Measurements from ENCODE around the gene ATP5ME. TPM values are rescaled to one million over a fixed set of nuclear protein-coding genes. Genes with fewer than 3 reads are reported as not detected.
"Not testable (repeated sequence)": the region's sequence is repeated elsewhere in the genome, so short reads cannot be mapped to it uniquely, and the experiment has no call there.

The ATP5ME gene
- total RNA-seq, 1 donor from 2014 or later: 203 TPM

DNA sequence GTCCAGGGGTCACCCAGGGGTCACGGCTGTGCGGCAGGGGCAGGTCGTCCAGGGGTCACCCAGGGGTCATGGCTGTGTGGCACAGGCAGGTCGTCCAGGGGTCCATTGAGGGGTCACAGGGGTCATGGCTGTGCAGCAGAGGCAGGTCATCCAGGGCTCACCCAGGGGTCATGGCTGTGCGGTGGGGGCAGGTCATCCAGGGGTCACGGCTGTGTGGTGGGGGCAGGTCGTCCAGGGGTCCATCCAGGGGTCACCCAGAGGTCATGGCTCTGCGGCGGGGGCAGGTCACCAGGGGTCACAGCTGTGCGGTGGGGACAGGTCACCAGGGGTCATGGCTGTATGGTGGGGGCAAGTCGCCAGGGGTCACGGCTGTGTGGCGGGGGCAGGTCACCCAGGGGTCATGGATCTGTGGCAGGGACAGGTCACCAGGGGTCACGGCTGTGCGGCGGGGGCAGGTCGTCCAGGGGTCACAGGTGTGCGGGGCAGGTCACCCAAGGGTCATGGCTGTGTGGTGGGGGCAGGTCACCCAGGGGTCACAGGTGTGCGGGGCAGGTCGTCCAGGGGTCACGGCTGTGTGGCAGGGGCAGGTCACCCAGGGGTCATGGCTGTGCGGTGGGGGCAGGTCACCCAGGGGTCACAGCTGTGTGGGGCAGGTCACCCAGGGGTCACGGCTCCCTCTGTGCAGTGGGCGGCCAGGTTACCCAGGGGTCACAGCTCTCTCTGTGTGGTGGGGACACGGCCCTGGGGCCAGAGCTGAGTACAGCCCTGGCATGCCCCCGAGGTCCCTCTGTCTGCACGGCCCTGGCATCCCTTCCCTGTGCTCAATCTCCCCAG lies 16.0 kb downstream of the ATP5ME start:
- ATAC-seq: no peak

GRCh38 chr4:657338-657833 lies 16.7 kb downstream of the ATP5ME start:
- DNase-seq (ENCODE audit: low spot score): no peak
- ATAC-seq: no peak

More for the DNA sequence above, 16.0 kb downstream of the ATP5ME start:
- no peak for DNase-seq (ENCODE audit: low spot score)

DNA sequence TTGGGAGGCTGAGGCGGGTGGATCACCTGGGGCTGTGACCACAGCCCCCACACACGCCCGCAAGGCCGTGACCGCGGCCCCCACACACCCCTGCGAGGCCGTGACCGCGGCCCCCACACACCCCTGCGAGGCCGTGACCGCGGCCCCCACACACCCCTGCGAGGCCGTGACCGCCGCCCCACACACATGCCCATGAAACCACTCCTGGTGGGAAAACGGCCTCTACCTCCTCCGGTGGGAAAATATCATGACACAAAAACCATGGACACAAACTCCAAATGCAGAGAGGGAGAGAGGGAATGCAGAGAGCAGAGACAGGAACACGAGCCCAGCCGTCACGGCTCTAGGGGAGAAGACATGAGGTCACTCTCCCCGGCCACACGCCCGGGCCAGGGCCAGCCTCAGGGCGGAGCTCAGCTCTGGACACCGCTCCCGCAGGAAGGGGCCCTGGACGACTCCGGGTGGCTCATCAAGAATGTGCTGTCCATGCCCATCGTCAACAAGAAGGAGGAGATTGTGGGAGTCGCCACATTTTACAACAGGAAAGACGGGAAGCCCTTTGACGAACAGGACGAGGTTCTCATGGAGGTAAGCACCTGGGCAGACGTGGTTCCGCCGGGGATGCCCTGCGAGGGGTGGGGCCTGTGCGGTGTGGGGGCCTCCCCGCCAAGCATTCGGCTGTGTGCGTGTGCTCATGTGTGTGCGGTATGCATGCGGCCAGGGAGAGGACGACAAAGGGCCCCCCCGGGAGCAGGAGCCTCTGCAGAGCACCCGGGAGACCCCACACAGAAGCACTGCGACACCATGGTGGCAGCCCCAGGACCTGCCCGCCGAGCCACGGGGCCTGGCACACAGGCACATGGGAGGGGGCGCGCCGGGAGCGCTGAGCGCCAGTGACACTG lies 17.4 kb downstream of the ATP5ME start:
- ATAC-seq (no peak), DNase-seq (ENCODE audit: low spot score) (no peak)

- DNase-seq (ENCODE audit: low spot score): no peak
- no peak for ATAC-seq
Observed at GRCh38 chr4:655464-656151, 18.5 kb downstream of the ATP5ME start.

DNA sequence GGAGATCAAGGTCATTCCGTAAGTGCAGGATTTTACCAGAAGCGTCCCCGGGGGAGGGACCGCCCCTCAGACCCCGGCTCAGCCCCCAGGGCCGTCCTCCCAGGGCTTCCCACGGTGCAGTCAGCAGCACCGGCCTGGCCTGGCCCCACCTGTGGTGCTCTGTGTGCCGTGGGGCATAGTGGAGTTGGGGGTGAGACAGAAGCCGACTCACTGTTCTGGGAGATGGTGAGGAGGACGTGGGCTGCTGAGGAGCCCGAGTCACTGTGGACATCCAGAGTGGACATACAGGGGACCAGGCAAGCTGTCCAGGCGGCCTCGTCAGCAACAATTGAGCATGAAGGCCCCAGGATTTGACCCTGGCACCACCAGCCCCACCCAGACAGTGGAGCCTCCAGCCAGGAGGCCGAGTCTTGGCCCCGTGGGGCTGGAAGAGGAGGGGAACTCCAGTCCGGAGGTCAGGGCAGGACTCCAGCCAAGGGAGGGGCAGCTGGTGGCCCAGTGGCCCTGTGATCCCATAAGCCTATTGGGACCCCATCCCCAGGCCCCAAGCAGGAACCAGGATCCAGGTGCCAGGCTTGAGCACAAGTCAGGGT lies 19.1 kb downstream of the ATP5ME start:
- ATAC-seq: no peak
- no peak for DNase-seq (ENCODE audit: low spot score)

DNA sequence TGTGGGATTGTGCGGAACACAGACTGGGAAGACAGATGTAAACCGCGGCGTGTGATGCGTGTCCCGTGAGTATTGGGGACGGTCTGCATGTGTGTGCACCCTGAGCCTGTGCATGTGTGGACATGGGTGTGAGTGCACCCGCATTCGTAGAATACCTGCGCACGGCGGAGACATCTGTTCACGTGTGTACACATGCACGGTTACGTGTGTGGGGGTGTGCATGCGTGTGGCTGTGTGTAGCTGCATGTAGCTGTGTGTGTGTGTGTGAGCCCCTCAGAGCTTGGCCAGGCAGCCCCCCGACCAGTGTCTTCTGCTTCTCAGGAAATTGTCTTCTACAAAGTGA lies 19.6 kb downstream of the ATP5ME start:
- DNase-seq (ENCODE audit: low spot score) (no peak), ATAC-seq (no peak)

GRCh38 chr4:653831-654502 lies 20.1 kb downstream of the ATP5ME start:
- no peak for ATAC-seq
- DNase-seq (ENCODE audit: low spot score): no peak

DNA sequence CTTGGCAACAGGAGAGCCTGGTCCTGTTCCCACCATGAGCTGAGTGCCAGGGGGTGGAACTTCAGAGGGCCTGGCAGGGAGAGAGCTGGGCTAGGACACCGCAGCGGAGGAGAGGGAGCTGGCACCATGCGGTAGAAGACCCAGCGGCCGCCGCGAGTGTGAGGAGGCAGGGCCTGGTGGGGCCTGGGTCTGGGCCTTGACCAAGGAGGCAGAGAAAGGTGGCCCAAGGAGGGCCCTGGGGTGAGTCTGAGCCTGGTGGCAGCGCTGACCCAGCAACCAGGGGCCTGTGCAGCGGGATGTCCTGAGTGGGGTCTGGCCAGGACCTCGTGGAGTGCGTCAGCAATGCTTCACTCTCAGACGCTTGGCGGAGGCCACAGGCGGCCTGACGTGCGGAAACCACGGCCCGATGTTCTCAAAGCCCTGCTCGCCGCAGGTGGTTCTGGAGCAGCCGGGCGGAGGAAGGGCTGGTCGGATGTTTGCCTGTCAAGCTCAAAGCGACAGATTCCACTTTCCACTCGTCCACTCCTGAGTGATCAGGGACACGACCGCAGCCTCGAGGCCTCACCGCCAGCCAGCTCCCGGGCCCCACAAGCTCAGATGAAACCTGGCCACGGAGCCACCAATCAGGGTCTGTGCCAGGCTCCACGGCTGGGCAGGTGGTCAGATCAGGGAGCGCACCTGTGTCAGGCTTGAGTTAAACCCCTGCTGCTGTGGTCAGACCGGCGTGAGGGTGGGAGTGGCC lies 20.8 kb downstream of the ATP5ME start:
- DNase-seq (ENCODE audit: low spot score): no peak

DNA sequence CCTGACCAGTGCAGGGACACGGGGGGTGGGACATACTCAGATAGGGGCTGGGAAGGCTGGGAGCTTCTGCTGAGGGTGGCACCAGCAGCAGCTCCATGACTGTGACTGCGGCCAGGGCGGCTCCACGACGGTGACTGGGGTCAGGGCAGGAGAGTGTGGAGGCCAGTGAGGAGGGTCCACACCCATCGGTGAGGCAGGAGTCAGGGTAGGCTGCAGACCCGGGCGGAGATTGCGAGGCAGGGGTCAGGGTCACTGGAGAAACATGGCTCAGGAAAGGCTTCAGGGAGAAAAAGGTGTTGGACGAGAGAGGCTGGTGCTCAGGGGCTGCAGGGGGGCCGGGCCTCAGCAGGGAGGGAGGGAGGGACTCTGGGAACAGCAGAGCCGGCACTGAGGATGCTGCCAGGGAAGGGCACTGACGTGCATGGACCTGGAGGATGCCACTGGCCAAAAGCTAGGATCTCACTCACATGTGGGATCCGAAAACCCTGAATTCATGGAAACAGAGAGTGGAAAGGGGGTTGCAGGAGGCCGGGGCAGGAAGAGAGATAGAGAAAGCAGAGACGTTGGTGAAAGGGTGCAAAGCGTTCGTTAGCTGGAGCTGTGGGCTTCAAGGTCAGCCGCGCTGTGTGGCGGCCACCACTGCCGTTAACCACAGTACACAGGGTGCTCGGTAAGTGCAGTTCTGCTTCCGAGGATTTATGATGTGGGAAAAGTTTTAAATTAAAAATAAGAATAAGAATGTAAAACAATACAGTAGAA lies 22.0 kb downstream of the ATP5ME start:
- no peak for ATAC-seq
- DNase-seq (ENCODE audit: low spot score): no peak

More for the DNA sequence above, 20.8 kb downstream of the ATP5ME start:
- ATAC-seq: no peak

GRCh38 chr4:650951-651883 lies 22.9 kb downstream of the ATP5ME start:
- ATAC-seq (no peak), DNase-seq (ENCODE audit: low spot score) (no peak)

DNA sequence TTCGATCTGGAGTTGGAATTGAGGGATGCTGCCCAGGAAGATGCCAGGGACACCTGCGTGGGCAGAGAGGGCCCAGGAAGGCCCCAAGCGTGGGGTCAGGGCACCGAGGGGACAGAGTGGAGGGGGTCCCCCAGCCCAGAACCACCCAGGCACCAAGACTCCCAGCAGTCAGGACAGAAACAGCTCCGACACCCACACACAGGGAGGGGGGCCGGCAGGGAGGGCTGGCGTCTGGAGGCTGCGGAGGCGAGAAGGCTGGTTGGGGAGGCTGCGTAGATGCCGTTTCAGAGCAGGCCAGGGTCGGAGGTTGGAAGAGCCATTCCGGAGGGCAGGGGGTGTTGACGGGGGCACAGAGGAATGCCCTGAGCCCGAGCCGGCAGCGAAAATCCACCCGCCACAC lies 23.6 kb downstream of the ATP5ME start:
- no peak for DNase-seq (ENCODE audit: low spot score)
- ATAC-seq: no peak

DNA sequence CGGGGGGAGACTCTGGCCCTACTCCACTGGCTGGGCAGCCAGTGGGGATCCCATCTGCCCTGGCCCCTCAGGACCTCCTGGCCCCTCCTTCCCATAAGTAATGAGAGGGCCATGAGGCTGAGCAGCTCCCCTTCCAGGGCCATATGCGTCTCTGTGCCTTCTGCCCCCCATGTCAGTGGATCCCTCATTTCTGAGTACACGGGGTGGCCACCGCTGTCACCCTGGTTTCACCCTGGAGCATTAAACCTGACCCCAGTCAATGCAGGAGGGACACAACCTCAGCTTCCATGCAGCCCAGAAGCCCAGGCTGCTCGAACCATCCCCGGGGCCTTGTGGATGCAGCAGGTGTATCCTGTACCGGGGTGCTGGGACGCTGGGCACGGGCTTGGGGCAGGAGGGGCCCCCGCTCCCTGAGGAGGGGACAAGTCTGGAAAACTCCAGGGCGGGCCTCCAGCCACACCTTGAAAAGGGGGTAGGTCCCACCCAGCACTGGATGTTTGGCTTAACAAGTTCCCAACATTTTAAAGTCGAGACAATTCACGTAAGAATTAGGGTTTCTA lies 24.2 kb downstream of the ATP5ME start:
- ATAC-seq (no peak), DNase-seq (ENCODE audit: low spot score) (no peak)

GRCh38 chr4:649293-649625 lies 24.8 kb downstream of the ATP5ME start:
- ATAC-seq: no peak
- no peak for DNase-seq (ENCODE audit: low spot score)

DNA sequence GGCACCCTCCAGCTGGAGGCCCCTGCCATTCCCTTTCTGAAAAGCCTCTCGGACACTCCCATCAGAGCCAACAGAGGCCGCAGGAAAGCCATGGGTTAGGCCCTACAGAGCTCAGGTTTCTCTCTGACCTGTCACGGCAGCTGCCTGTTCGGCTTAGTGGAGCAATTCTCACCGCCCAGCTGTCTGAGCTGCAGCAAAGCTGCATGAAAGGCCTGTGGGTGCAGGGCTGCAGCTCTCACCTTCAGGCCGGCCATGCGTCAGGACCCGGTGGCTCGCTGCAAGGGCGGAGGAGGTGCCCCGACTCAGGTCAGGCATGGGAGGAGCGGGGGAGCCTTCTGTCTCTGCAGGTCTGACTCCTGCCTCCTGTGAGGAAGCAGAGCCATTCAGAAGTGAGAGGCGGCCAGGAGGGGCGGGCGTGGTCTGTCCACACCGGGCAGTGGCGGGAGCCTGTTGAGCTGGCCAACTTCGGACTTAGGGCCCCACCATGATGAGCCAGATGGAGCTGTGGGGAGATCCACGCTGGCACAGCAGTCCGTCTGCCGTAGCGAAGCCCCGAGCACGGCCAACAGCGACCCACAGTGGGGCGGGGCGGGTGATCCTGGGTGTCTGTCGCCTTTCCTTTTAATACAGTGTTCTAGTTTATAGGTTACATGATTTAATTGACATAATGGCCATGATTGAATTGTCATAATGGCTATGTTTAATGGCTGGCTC lies 25.3 kb downstream of the ATP5ME start:
- DNase-seq (ENCODE audit: low spot score) (no peak), ATAC-seq (no peak)

GRCh38 chr4:647481-647880 lies 26.6 kb downstream of the ATP5ME start:
- DNase-seq (ENCODE audit: low spot score): no peak
- ATAC-seq: no peak

- ATAC-seq: no peak
- DNase-seq (ENCODE audit: low spot score): no peak
Observed at GRCh38 chr4:646460-646859, 27.6 kb downstream of the ATP5ME start.

DNA sequence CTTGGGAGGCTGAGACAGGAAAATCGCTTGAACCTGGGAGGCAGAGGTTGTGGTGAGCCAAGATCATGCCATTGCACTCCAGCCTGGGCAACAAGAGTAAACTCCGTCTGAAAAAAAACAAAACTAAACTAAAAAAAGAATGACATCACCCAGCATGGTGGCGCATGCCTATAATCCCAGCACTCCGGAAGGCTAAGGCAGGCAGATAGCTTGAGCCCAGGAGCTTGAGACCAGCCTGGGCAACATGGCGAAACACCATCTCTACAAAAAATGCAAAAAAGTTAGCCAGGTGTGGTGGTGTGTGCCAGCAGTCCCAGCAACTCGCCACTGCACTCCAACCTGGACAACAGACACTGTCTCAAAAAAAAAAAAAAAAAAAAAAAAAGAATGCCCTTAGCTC lies 31.7 kb downstream of the ATP5ME start:
- not testable (repeated sequence) for ATAC-seq; DNase-seq (ENCODE audit: low spot score)

Data from left lobe of liver (tissue), 2 donors.